Stimulated activated CD8-positive, alpha-beta memory T cell treated with anti-CD3 and anti-CD28 coated beads, Interleukin-15, amount 100 ng/mL, for 24 hours (primary cell): ENCODE measurements around the gene VSIG2.
A peak's percentile ranks its signal among the peaks of the same experiment; 100 is the strongest.

ENCODE experiments used
- DNase-seq: peaks from one replicate; pipeline ENCODE4 v3.0.0-alpha.2; 2020; ENCODE audit warnings: low read depth

The VSIG2 gene

GRCh38 chr11:124763156-124763947, 11.3 kb upstream of the VSIG2 start:
- peak; percentile 74 for DNase-seq

- DNase-seq, result no peak
Observed at GRCh38 chr11:124762624-124763155, 10.6 kb upstream of the VSIG2 start.

DNA sequence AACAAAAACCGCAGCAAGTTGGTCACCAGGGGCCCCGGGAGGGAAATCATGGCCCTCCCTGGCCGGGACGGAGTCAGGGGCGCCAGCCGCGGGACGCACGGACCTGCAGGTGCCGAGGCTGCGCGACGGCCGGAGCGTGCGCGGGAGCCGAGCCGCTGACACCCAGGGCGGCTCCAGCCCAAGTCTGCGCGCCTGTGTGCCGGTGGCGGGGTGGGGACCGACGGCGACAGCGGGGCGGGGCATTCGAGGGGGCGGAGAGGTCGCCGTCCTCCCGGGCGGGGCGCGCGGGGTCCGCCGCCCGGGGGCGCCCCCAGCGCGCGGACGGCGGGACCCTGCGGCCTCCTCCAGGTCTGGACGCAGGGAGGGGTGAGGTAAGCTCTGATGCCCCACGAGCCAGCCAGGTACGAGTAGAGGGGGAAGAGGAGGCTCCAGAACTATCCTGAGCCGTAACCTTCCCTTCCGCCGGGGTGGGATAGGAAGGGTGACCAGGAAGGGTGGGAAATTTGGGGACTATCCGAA, 10.1 kb upstream of the VSIG2 start, which contains the start of gene ESAM:
Gene ESAM, minus strand, starts transcription at position 186 of the 519 bp plus-strand sequence. Its CDS starts 136 bp downstream, at position 50.
- peak; percentile 24 for DNase-seq

GRCh38 chr11:124761301-124762104, 9.4 kb upstream of the VSIG2 start:
- no peak for DNase-seq

- DNase-seq, result no peak
Observed at GRCh38 chr11:124760806-124761205, 8.8 kb upstream of the VSIG2 start.

GRCh38 chr11:124760205-124760652, 8.2 kb upstream of the VSIG2 start:
- DNase-seq, result no peak

GRCh38 chr11:124759266-124760204, 7.5 kb upstream of the VSIG2 start:
- DNase-seq, result no peak

- DNase-seq, result peak; percentile 13
Observed at GRCh38 chr11:124758355-124759265, 6.6 kb upstream of the VSIG2 start.

DNA sequence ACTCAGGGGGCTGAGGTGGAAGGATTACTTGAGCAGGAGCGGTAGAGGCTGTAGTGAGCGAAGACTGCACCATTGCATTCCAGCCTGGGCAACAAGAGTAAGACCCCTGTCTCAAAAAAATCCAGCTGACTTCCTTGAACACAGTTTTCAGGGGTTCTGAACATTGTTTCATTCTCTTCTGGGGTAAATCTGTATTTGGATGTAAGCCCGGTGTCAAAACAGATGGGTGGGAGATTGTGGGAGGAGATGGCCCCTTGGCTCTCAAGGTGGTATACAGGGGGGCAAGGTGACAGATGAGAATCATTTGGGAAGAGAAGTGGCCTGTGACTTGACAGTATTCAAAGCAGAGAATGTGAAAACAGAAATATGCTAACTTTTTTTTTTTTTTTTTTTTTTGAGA, 5.3 kb upstream of the VSIG2 start:
- no peak for DNase-seq

DNA sequence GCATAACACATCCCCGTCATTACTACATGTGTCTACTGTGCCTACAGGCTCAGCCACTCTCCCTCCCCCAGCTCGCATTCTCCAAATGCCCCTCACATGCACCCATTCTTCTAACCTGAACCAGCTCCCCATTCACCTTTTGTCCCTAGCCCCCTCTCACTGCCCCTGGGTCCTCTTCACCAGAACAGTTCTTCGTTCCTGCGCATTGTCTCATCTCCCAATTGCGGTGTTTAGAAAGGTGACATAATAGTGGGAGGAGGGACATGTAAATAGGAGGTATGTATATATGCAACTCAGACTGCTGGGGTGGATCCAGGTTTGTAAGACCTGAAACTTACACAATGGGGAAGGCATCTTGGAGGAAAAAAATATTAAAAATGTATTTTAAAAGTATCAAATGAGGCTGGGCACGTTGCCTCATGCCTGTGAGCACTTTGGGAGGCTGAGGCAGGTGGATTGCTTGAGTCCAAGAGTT, 4.7 kb upstream of the VSIG2 start:
- DNase-seq, result no peak

DNA sequence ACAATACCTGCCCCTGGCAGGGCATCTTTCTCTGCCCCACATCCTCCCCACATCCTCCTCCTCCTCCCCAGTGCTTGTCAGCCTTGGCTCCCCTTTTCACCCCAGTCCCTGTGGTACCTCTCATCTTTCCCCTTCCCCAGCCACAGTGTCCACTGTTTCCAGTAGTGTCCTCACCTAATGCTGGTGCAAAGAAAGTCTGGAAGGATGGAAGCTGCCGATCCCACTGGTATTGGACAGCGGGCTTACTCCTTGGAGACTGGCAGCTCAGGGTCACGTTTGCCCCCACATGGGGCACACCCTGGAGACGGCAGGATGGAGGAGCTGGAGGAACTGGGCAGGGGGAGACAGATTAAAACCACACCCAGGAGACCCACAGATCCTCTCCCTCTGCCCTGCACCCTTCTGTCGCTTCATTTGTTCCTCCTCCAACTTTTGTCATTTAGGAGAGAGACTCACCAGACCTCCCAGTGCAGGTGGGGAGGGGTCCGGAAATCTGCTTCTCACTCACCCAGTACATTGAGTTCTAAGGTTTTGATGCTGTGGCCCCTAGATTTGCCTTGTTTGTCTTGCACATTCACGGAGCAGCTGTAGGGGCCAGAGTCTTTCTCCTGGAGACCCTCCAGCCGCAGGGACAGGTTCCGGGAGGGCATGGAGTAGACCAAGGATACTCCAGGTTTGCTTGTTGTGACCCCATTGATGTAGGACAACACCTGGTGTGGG, 4.1 kb upstream of the VSIG2 start:
- DNase-seq, result no peak

DNA sequence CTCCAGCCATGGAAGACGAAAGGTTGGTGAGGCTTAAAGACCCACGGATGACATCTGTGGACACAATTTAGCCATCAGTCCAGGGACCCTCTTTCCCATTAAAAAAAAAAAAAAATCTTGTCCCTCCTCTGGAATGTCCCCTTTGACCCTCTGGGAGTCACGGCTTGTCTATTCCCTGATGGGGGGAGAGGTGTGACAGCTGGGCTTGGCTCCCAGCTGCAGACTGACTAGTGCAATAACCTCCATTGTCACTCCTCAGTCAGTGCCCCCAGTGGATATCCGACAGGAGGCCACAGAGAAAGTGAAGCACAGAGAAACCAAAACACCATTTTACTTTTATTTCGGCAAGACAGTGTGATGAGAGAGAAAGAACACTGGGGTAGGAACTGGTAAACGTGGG, 2.7 kb upstream of the VSIG2 start:
- no peak for DNase-seq

DNA sequence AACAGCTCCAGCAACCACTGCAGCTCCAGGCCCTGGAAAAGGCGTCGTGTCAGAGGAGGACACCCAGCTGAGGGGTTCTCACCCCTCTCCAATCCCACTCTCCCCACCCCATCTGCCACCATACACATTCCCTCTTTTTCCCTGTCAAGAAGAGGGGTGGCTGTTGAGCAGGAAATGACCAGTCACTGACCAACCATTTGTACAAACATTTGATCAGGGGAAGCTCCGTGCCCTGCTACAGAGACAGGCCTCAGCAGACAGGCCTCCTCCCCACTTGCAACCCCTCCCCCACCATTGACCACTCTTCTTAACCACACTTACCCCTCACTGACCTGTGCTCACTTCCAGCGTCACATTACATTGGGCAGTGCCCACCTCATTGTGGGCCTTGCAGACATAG, 2.3 kb upstream of the VSIG2 start:
- DNase-seq, result no peak

- no peak for DNase-seq
Observed at GRCh38 chr11:124753624-124754023, 1.6 kb upstream of the VSIG2 start.

DNA sequence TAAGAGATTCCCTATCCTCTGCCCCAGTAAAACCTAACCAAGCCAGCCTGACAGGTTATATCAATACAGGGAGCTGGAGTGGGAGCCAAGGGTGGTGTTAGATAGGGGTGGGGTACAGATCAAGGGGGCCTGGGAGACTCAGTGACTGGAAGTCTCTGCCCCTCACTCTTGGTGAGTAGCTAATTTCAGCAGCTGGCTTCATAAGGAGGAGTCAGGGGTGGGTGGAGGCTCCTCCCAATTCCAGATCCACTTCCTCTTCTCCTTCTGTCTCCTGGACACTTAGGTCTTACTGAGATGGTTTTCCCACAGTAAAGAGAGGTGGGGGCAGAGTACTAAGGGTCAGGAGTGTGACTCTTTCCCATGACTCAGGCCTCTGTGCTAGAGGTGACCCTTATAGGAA, 1.1 kb upstream of the VSIG2 start:
- DNase-seq, result no peak

- DNase-seq, result no peak
Observed at GRCh38 chr11:124752471-124753102, 532 bp upstream of the VSIG2 start.

DNA sequence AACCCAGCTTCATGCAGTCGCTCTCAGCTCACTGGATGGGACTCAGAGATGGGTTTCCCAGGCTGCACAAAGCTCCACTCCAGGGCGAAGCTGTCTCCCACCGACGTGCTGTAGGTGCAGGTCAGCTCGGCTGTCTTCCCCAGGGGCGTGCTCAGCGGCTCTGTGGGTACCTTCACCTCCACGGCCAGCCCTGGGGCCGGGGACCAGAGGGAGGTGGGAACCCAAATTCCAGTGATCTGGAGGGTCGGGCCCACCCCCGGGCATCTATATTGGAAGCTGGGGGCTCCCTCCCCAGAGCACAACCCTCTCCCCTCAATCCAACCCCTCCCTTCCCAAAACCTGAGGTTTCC, 689 bp downstream of the VSIG2 start:
- no peak for DNase-seq

DNA sequence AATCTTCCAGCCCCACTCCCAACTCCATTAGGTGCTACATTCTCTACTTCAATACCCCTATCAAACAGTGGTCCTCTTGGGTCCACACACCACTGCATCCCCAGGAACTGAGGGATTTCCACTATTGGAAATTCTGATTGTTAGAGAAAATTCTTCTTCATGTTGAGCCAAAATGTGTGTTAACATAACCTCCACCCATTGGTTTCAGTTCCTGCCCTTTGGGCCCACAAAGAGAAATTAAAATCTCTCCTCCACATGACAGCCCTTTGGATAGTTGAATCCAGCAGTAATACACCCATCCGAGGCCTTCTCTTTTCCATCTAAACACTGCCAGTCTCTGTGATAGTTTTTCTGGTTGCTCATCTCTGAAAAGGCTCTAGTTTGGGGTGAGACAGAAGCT, 2.1 kb downstream of the VSIG2 start:
- DNase-seq, result no peak
